Stimulated activated CD8-positive, alpha-beta memory T cell treated with anti-CD3 and anti-CD28 coated beads, Interleukin-7, amount 100 ng/mL, for 48 hours (primary cell): ENCODE results near the gene PPP6R2.
"Not testable (repeated sequence)": the region's sequence is repeated elsewhere in the genome, so short reads cannot be mapped to it uniquely, and the experiment has no call there.

Source experiments
- DNase-seq, 2 donors: peaks; one replicate each; pipeline ENCODE4 v3.0.0-alpha.2; 2020; ENCODE audit warnings: low read depth in 1 of 2; ENCODE audit errors: extremely low read depth in 1 of 2

The PPP6R2 gene

GRCh38 chr22:50422046-50422445, 78.9 kb downstream of the PPP6R2 start:
- no peak for DNase-seq

GRCh38 chr22:50422961-50423815, 80.1 kb downstream of the PPP6R2 start:
- no peak for DNase-seq

- DNase-seq, result no peak
Observed at GRCh38 chr22:50423956-50424355, 80.8 kb downstream of the PPP6R2 start.

DNA sequence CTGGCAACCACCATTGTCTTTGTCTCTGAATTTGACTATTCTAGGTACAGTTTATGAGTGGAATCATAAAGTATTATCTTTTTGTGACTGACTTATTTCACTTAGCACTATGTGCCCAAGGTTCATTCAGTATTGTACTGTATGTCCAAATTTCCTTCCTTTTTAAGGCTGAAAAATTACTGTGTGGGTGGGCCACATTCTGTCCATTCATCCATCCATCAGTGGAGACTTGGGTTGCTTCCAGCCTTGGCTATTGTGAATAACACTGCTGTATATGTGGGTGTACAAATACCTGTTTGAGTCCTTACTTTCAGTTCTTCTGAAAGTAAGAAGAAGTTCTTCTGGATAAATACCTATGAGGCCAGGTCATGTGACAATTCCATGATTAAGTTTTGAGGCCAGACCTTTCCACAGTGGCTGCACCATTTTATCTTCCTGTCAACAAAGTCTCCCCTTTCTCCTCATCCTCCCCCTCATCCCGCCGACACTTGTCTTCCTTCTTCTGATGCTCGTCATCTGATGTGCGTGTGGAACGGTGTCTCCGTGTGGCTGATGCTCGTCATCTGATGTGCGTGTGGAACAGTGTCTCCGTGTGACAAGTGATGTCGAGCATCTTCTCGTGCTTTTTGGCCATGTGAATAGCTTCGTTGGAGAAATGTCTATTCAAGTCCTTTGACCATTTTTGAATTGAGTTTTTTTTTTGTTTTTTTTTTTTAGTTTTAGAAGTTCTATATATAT, 82.2 kb downstream of the PPP6R2 start:
- no peak for DNase-seq

GRCh38 chr22:50432131-50432876, 89.2 kb downstream of the PPP6R2 start:
- DNase-seq, result no peak

- not testable (repeated sequence) for DNase-seq
Observed at GRCh38 chr22:50432877-50433510, 89.9 kb downstream of the PPP6R2 start.

GRCh38 chr22:50434849-50435248, 91.7 kb downstream of the PPP6R2 start:
- DNase-seq, result no peak

DNA sequence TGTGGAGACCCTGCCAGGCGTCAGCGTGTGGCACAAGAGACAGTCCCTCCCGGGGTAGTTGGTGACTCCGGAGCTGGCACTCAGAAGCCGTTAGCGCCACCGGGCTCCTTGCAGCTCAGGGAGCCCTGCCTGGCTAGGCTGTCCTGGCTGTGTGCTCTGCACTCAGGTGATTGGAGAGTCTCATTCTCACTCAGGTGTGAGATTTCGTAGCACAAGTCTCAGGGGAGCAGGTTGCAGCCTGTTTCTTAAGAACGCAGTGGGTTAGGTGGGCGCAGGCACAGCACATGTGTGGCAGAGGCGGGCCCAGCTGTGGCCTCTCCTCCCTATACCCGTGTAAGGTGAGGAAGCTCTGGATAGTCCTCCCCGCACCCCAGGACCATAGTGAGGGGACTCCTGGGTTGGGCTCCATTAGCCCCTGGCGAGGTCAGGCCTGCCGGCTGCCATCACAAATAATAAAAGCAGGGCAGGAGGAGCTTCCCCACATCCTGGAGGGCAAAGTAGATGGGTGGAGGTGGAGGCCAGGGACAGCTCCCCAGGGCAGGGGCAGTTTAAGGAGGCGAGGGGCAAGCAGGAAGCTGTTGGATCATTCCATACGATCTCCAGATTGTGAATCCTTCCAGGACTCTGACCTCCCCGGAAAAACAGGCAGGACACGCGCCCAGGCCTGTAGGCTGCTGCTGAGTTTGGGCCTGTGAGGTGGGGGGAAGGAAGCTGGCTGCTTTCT, 92.3 kb downstream of the PPP6R2 start:
- DNase-seq, result no peak

DNA sequence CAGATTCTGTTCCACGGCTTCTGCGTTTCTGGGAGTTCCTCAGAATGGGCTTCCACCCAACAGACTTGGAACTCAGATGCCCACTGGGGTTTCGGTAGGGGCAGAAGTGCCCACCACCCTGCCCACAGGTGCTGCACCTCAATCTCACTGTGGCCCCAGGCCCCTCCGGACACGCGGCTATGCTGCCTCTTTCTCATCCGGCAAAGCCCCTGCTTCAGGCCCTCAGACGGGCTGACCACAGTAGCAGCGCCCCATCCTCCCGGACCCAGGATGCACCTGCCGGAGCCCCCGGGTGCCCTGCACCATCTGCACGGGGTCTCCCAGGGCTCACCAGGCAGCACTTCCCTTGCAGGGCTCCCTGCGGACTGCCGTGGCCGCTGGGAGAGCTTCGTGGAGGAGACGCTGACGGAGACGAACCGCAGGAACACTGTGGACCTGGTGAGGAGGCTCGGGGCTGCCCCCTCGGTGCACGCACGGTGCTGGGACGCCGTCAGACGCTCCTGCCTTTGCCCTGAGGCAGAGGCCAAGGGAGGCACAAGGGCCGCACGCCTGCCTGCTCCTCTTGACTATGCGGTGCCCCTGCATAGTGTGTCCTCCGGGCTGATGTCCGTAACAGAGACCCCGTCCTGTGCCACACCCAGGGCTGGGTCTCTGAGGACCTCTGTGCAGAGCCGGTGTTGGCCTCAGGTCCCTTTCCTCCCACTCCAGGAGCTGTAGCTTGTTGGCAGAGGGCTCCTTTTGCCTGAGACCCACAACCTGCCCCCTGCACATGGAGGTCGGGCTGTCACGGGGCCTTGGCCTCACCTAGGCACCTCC, 93.1 kb downstream of the PPP6R2 start:
- DNase-seq, result no peak

GRCh38 chr22:50436841-50437341, 93.8 kb downstream of the PPP6R2 start:
- DNase-seq, result no peak

DNA sequence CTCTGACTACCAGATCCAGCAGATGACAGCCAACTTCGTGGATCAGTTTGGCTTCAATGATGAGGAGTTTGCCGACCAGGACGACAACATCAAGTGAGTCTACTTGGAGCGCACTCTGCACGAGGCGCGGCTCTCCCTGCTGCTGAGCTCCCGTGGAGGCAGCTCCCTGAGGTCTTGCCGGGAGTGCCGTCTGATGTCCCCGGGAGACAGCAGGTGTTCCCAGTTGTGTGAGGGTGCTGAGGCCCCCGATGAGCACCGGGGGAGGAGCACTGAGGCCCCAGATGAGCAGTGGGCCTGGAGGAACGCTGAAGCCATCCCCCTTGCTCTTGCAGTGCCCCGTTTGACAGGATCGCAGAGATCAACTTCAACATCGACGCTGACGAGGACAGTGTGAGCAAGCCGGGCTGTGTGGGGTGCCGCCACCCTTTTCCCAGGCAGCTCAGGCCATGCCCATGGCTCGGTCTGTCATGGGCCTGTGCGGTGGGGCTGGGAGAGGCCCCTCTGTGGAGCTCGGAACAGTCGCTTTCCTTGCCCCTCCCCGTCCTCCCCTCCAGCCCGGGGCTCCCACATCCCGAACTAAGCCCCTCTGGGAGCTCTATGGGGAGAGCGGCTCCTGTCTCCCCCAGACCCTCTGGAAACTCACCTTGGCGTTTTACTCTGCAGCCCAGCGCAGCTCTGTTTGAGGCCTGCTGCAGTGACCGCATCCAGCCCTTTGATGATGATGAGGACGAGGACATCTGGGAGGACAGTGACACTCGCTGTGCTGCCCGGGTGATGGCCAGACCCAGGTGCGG, 94.6 kb downstream of the PPP6R2 start:
- no peak for DNase-seq

DNA sequence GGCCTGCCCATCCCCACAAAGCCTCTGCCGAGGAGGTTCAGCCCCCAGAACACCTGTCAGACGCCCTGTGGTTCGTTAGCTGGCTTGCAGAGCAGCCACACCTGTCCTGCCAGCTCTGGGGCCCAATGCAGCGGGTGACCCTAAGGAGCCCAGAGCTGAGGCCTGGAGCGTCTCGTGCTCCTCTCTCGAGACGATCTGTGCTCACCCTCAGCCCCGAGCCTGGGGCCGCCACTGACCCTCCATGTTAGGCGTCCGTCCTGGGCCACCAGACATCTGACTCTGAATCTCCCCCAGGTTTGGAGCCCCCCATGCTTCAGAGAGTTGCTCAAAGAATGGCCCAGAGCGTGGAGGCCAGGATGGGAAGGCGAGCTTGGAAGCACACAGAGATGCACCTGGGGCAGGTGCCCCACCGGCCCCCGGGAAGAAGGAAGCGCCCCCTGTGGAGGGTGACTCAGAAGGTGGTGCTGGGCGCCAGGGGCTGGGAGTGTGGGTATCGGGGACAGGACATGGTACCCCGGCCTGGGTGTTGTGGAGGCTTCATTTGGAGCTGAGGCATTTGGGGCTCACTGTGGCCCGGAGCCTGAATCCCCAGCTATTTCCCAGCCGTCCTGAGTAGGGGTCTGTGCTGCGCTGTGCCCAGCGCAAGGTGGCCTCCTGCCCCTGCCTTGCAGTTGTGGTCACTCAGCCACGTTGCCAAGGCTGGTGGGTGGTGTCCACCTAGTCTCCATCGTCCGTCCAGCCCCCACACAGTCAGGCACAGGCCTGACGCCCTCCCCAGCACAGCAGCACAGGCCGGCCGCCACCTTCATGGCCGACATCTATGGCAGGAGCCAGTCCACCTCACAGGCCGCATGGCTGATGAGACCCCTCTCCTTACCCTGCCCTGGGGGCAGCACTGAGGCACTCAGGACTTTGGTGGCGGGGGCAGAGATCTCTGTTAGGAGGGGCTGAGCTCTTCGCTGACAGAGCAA, 95.5 kb downstream of the PPP6R2 start:
- no peak for DNase-seq

GRCh38 chr22:50439314-50439870, 96.3 kb downstream of the PPP6R2 start:
- no peak for DNase-seq

GRCh38 chr22:50439871-50440331, 96.8 kb downstream of the PPP6R2 start:
- DNase-seq, result no peak

DNA sequence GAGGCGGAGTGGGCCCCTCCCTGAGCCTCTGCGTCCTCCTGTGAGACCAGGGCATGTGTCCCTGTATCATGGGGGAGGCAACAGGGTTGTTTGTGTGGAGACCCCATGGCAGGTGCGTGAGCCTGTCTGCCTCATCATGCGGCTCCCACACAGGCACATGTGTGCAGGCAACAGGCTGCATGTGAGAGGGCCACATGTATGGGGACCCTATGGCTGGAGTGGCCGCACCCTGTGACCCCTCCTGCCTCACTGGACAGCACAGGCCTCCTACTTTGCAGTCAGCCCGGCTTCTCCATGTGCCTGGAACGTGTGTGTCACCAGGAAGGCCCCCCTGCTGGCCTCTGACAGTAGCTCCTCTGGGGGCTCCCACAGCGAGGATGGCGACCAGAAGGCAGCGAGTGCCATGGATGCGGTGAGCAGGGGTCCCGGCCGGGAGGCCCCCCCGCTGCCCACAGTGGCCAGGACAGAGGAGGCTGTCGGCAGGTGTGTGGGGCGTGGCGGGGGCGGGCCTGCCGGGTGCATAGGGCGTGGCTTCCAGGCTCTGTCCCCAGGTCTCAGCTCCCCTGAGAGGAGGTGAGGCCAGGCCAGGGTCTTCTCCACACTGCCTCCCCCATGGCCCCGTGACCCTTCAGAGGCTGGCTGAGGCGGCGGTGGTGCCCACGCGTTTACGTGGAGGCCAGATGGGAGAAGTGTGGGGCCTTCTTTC, 97.6 kb downstream of the PPP6R2 start:
- no peak for DNase-seq

GRCh38 chr22:50441428-50441993, 98.4 kb downstream of the PPP6R2 start:
- no peak for DNase-seq
